GM23338 (cell line): Measurements from ENCODE around the gene ADSL. TPM values are rescaled to one million over a fixed set of nuclear protein-coding genes. Genes with fewer than 3 reads are reported as not detected.

Source experiments
- ATAC-seq: fragments of 200-7000 bp; cut with Tn5 transposase; 3 replicates; pipeline ENCODE4 v1.9.1; 2020
- DNase-seq: peaks from one replicate; pipeline ENCODE4 v3.0.0-alpha.2; 2015; ENCODE audit warnings: low spot score
- H2AFZ ChIP-seq: fragments of 200-600 bp; sonication (generic); 2 replicates; pipeline ENCODE4 v1.8.0; 2016; ENCODE audit warnings: antibody characterized with exemption, mild to moderate bottlenecking, moderate library complexity
- H3F3A ChIP-seq: fragments of 200-600 bp; sonication (generic); replicated peaks from 2 replicates; pipeline ENCODE4 v1.8.0; 2017; ENCODE audit warnings: antibody characterized with exemption, mixed run types, low read depth
- H3K27ac ChIP-seq: fragments of 200-600 bp; sonication (generic); 2 replicates; pipeline ENCODE4 v1.6.1; 2016; ENCODE audit warnings: low read depth
- H3K27me3 ChIP-seq: fragments of 200-600 bp; sonication (generic); 2 replicates; pipeline ENCODE4 v1.8.0; 2016; ENCODE audit warnings: mild to moderate bottlenecking, mixed run types, moderate library complexity; ENCODE audit not compliant: insufficient read depth
- H3K36me3 ChIP-seq: fragments of 200-600 bp; sonication (generic); 2 replicates; pipeline ENCODE4 v1.8.0; 2016; ENCODE audit warnings: mild to moderate bottlenecking; ENCODE audit not compliant: insufficient read depth
- H3K4me1 ChIP-seq: fragments of 200-600 bp; sonication (generic); 2 replicates; pipeline ENCODE4 v1.8.0; 2016; ENCODE audit warnings: mild to moderate bottlenecking, moderate library complexity; ENCODE audit not compliant: insufficient read depth
- H3K4me2 ChIP-seq: fragments of 200-600 bp; sonication (generic); 2 replicates; pipeline ENCODE4 v1.7.1; 2017; ENCODE audit warnings: mixed run types
- H3K4me3 ChIP-seq: fragments of 200-600 bp; sonication (generic); 2 replicates; pipeline ENCODE4 v1.6.1; 2016; ENCODE audit warnings: mixed run types
- H3K79me2 ChIP-seq: fragments of 200-600 bp; sonication (generic); replicated peaks from 2 replicates; pipeline ENCODE4 v1.8.0; 2017; ENCODE audit warnings: mild to moderate bottlenecking; ENCODE audit not compliant: insufficient read depth
- H3K9me2 ChIP-seq: fragments of 200-600 bp; sonication (generic); 2 replicates; pipeline ENCODE4 v1.8.0; 2017; ENCODE audit not compliant: insufficient read depth
- H4K20me1 ChIP-seq: fragments of 200-600 bp; sonication (generic); replicated peaks from 2 replicates; pipeline ENCODE4 v1.8.0; 2017; ENCODE audit warnings: mild to moderate bottlenecking; ENCODE audit not compliant: insufficient read depth
- H3K27ac Mint-ChIP-seq: 2 replicates; pipeline ENCODE4 v1.8.0; 2020; ENCODE audit warnings: inconsistent platforms, mild to moderate bottlenecking, moderate library complexity, mixed read lengths
- H3K27me3 Mint-ChIP-seq: 3 replicates; pipeline ENCODE4 v1.8.0; 2022; ENCODE audit warnings: low read depth, mild to moderate bottlenecking, moderate library complexity, mixed read lengths, inconsistent platforms; ENCODE audit not compliant: insufficient read depth, poor library complexity
- H3K36me3 Mint-ChIP-seq: 3 replicates; pipeline ENCODE4 v1.8.0; 2021; ENCODE audit warnings: low read depth, mild to moderate bottlenecking, inconsistent platforms, moderate library complexity, mixed read lengths
- H3K4me1 Mint-ChIP-seq: 3 replicates; pipeline ENCODE4 v1.8.0; 2020; ENCODE audit warnings: mild to moderate bottlenecking, inconsistent platforms, mixed read lengths
- H3K4me3 Mint-ChIP-seq: 3 replicates; pipeline ENCODE4 v1.8.0; 2021; ENCODE audit warnings: moderate library complexity, mild to moderate bottlenecking, inconsistent platforms, mixed read lengths
- H3K9me3 Mint-ChIP-seq: 3 replicates; pipeline ENCODE4 v1.8.0; 2020; ENCODE audit warnings: moderate library complexity, mild to moderate bottlenecking, inconsistent platforms, mixed read lengths
- CREB1 ChIP-seq: fragments of 250-450 bp; sonication (Bioruptor Pico); IDR thresholded peaks from 2 replicates; pipeline ENCODE4 v1.5.0; 2020; ENCODE audit warnings: low read depth, mild to moderate bottlenecking, moderate library complexity
- EZH2 ChIP-seq: fragments of 200-600 bp; sonication (generic); IDR thresholded peaks from one replicate; pipeline ENCODE4 v1.8.0; 2017; ENCODE audit warnings: antibody characterized with exemption, mild to moderate bottlenecking, low read depth; ENCODE audit not compliant: unreplicated experiment
- EZH2phosphoT487 ChIP-seq: fragments of 200-600 bp; sonication (generic); IDR thresholded peaks from one replicate; pipeline ENCODE4 v1.8.1; 2018; ENCODE audit warnings: antibody characterized with exemption; ENCODE audit not compliant: unreplicated experiment
- JUNB ChIP-seq: IDR thresholded peaks from one replicate; pipeline ENCODE4 v1.6.1; 2016; ENCODE audit warnings: antibody characterized with exemption; ENCODE audit not compliant: unreplicated experiment
- NANOG ChIP-seq: IDR thresholded peaks from 2 replicates; pipeline ENCODE4 v1.6.1; 2016; ENCODE audit warnings: antibody characterized with exemption, borderline replicate concordance
- ZNF331 ChIP-seq: fragments of 250-450 bp; sonication (Bioruptor Pico); IDR thresholded peaks from 2 replicates; pipeline ENCODE4 v1.5.0; 2020; ENCODE audit warnings: low read depth, mild to moderate bottlenecking, moderate library complexity
- ZNF462 ChIP-seq: fragments of 250-450 bp; sonication (Bioruptor Pico); IDR thresholded peaks from 2 replicates; pipeline ENCODE4 v1.5.0; 2020; ENCODE audit warnings: mild to moderate bottlenecking, moderate library complexity
- polyA plus RNA-seq: library from polyadenylated mRNA; unstranded; fragments of >200 nt; fragmentation: Nextera tagmentation; extraction: Ambion mirVana; gene quantifications from 2 replicates; pipeline ENCODE4 v1.2.1, GENCODE V29; 2016
- total RNA-seq: library from RNA; depleted of rRNA; stranded (reverse); fragments of >200 nt; shearing (Covaris generic); gene quantifications from 2 replicates; pipeline ENCODE4 v1.2.3, GENCODE V29; 2014

Gene ADSL
- total and polyA plus RNA-seq, 2 experiments from 2014 or later, result 120 to 232 TPM

GRCh38 chr22:40374567-40374966, 28.3 kb downstream of the ADSL start (continued):
- no peak for TF ChIP-seq ZNF462 (CRISPR knock-in tag)
- TF ChIP-seq EZH2, result no peak
- TF ChIP-seq NANOG, result no peak
- TF ChIP-seq ZNF331 (CRISPR knock-in tag), result no peak
- no peak for TF ChIP-seq JUNB
- no peak for TF ChIP-seq EZH2phosphoT487

- Histone ChIP-seq H3F3A (peaks cover 2% of the 10 kb centered on the region; the same call in 1 of the 2 replicates), H3K36me3 (peaks cover 7% of the 10 kb centered on the region), H2AFZ (no peak overlapping the region), H3K79me2 (peaks cover 29% of the 10 kb centered on the region), H3K27me3 (no peaks in the 10 kb centered on the region), H3K4me2 (no peak overlapping the region), H3K4me1 (no peaks in the 10 kb centered on the region), H3K4me3 (no peak overlapping the region), H3K9me2 (no peaks in the 10 kb centered on the region), H4K20me1 (peaks cover 15% of the 10 kb centered on the region), H3K27ac (no peak overlapping the region)
- Mint-ChIP-seq H3K4me1 (peaks cover 4% of the 10 kb centered on the region; the same call in 1 of the 3 replicates), H3K9me3 (no peaks in the 10 kb centered on the region), H3K36me3 (peaks cover 14% of the 10 kb centered on the region; the same call in 2 of the 3 replicates), H3K27me3 (peaks cover 4% of the 10 kb centered on the region), H3K4me3 (no peak overlapping the region), H3K27ac (no peak overlapping the region)
- DNase-seq, result no peak
- no peak for ATAC-seq
- TF ChIP-seq NANOG, result no peak
- TF ChIP-seq CREB1 (CRISPR knock-in tag), result no peak
Measured at GRCh38 chr22:40376149-40376548, 29.8 kb downstream of the ADSL start.
